Lower lobe of right lung (tissue), 2 donors: Measurements from ENCODE around the gene KRT72. TPM values are rescaled to one million over a fixed set of nuclear protein-coding genes. Genes with fewer than 3 reads are reported as not detected.

Experiments
- ATAC-seq, 2 donors: fragments of 200-7000 bp; cut with Tn5 transposase; one replicate each; pipeline ENCODE4 v1.9.1; 2020 to 2022; ENCODE audit warnings: mild to moderate bottlenecking in 2 of 2, moderate library complexity in 2 of 2
- DNase-seq: peaks from one replicate; pipeline ENCODE4 v3.0.0-alpha.2; 2020
- H3K27ac ChIP-seq: fragments of 200-600 bp; one replicate; pipeline ENCODE4 v1.8.0; 2022
- H3K27me3 ChIP-seq: fragments of 200-600 bp; one replicate; pipeline ENCODE4 v1.8.0; 2022; ENCODE audit warnings: low read depth
- H3K36me3 ChIP-seq: fragments of 200-600 bp; one replicate; pipeline ENCODE4 v1.8.0; 2022; ENCODE audit warnings: mild to moderate bottlenecking
- H3K4me1 ChIP-seq: fragments of 200-600 bp; one replicate; pipeline ENCODE4 v1.8.0; 2022
- H3K4me3 ChIP-seq: fragments of 200-600 bp; one replicate; pipeline ENCODE4 v1.8.0; 2022; ENCODE audit warnings: mild to moderate bottlenecking
- H3K9me3 ChIP-seq: fragments of 200-600 bp; one replicate; pipeline ENCODE4 v1.8.0; 2022
- intact Hi-C: fragments of 100-400 bp; cut with DNase I; formaldehyde crosslinking; loops from one replicate; pipeline ENCODE4 v1.11.0; 2022
- total RNA-seq: library from RNA; stranded (reverse); fragmentation: NEBNext Ultra II Directional; extraction: Animal tissue kit (Norgen Biotek cat#: 25700); gene quantifications from one replicate; pipeline ENCODE4 v1.2.1, GENCODE V29; 2021
- TF ChIP-seq, protein P1 (sequence below): fragments of 200-600 bp; IDR thresholded peaks from one replicate; pipeline ENCODE4 v1.8.0; 2022; ENCODE audit warnings: antibody characterized with exemption, mild to moderate bottlenecking
- donor health status: DM: no; HTN: yes; CAD: no; lungs with severe emphysema.

KRT72 gene
- total RNA-seq, 1 donor from 2014 or later = not detected

DNA sequence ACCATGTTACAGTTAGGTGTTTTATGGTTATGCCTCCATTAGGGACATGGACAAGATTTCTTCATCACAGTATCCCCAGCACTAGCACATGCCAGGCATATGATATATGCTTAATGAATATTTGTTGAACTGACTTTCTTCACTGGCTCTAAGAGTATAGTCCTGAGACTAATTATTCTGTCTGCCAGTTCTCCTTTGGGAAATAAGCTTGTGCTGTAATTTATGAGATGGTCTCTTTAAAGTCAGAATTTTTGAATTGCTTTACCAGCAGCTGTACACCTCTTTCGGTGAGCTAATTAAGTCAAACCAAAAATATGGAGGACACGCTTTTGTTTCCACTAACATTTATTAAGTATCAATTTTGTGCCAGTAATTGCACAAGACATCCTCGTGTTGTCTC lies 4.8 kb upstream of the KRT72 start:
- H3K27ac ChIP-seq = no peak overlapping the region
- no peaks in the 10 kb centered on the region for H3K9me3 ChIP-seq
- peaks cover 35% of the 10 kb centered on the region for H3K27me3 ChIP-seq
- H3K4me1 ChIP-seq = no peaks in the 10 kb centered on the region
- intact Hi-C loops = no loop called here
- DNase-seq (no peak), ATAC-seq (no peak)
- TF ChIP-seq, protein P1, sequence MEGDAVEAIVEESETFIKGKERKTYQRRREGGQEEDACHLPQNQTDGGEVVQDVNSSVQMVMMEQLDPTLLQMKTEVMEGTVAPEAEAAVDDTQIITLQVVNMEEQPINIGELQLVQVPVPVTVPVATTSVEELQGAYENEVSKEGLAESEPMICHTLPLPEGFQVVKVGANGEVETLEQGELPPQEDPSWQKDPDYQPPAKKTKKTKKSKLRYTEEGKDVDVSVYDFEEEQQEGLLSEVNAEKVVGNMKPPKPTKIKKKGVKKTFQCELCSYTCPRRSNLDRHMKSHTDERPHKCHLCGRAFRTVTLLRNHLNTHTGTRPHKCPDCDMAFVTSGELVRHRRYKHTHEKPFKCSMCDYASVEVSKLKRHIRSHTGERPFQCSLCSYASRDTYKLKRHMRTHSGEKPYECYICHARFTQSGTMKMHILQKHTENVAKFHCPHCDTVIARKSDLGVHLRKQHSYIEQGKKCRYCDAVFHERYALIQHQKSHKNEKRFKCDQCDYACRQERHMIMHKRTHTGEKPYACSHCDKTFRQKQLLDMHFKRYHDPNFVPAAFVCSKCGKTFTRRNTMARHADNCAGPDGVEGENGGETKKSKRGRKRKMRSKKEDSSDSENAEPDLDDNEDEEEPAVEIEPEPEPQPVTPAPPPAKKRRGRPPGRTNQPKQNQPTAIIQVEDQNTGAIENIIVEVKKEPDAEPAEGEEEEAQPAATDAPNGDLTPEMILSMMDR = no peak
- H3K4me3 ChIP-seq = no peak overlapping the region
- H3K36me3 ChIP-seq = no peaks in the 10 kb centered on the region

DNA sequence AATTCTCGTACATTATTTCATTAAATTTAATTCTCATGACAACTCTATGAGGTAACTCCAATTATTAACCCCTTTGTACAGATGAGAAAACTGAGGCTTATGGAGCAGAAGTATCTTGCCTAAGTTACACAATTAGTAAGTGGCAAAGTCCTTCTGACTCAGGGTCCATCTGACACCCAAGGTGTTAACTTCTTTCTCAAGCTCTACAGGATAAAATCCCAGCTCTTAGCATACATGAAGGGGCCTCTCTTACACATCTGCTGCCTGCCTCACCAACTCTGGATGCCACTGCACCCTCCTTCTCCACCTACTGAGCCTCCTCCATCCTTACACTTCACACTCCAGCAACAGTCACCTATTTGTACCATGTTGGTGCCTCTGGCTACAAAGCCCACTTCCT lies 4.3 kb upstream of the KRT72 start:
- no peak for ATAC-seq
- no peaks in the 10 kb centered on the region for H3K36me3 ChIP-seq
- no peak for DNase-seq
- H3K4me3 ChIP-seq = no peak overlapping the region
- TF ChIP-seq, protein P1 = no peak
- peaks cover 35% of the 10 kb centered on the region for H3K27me3 ChIP-seq
- intact Hi-C loops = no loop called here
- H3K4me1 ChIP-seq = no peaks in the 10 kb centered on the region
- no peak overlapping the region for H3K27ac ChIP-seq
- H3K9me3 ChIP-seq = no peaks in the 10 kb centered on the region

DNA sequence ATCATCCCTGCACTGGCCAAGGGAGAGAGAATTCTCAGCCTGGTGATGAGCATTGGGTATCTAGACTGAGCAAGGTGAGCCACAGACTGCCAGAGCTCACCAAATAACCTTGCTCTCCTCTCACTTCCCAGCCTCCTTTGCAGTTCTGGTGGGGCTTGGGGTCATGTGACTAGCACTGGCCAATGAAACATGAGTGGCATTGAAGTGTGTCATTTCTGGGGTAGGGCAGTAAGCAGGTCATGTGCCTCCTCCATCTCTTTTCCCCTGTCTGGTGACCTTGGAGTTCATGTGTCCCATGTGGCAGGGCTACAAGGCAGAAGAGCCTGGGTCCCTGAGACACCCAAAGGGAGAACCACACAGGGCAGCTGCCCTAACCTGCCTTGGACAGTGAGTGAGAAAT lies 3.6 kb upstream of the KRT72 start:
- H3K27ac ChIP-seq = no peak overlapping the region
- H3K4me3 ChIP-seq = no peak overlapping the region
- ATAC-seq = no peak
- TF ChIP-seq, protein P1 = no peak
- DNase-seq = no peak
- intact Hi-C loops = no loop called here
- H3K27me3 ChIP-seq = peaks cover 35% of the 10 kb centered on the region
- H3K36me3 ChIP-seq = no peaks in the 10 kb centered on the region
- no peaks in the 10 kb centered on the region for H3K9me3 ChIP-seq
- no peaks in the 10 kb centered on the region for H3K4me1 ChIP-seq

DNA sequence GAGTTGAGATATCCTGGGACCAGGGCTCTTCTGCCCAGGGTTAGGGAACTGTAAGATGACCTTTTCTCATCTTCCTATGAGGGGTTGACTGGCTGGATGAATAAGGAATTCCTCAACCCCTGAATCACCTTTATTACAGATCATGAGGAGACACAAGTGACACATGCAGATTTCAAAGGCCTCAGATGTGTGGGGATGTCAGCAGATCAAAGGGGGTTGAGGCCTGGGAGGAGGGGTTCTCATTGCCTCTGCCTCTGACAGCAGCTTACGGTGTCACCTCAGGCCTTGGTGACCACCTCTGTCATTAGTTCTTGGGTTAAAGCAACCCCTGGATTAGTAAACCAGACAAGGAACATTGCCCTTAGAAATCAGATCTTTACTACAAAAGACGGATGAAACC lies 2.1 kb upstream of the KRT72 start:
- H3K4me3 ChIP-seq = no peak overlapping the region
- H3K27me3 ChIP-seq = peaks cover 32% of the 10 kb centered on the region
- no peaks in the 10 kb centered on the region for H3K36me3 ChIP-seq
- ATAC-seq (no peak), DNase-seq (no peak)
- no peak overlapping the region for H3K27ac ChIP-seq
- no peaks in the 10 kb centered on the region for H3K9me3 ChIP-seq
- TF ChIP-seq, protein P1 = no peak
- intact Hi-C loops = no loop called here
- H3K4me1 ChIP-seq = no peaks in the 10 kb centered on the region

DNA sequence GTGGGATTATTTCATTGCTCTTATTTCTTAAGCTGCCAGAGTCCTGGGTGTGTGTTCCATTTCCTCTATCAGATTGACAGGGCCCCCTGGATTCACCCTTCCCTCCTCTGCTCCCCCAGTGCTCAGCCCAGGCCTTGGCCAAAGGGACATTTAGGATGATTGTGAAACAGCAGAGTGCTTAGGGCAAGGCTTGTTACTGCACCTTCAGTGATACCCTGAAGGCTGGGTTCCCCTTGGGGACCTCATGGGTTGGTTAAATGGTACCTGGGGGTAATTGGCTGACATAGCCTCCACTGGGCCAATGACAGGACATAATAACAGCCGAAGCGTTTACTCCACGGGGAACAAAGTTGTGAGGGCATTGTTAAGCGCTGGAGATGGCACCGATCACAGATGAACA lies 1.3 kb upstream of the KRT72 start:
- Histone ChIP-seq H3K4me1 (no peaks in the 10 kb centered on the region), H3K36me3 (no peaks in the 10 kb centered on the region), H3K9me3 (no peaks in the 10 kb centered on the region), H3K27ac (no peak overlapping the region), H3K27me3 (peaks cover 35% of the 10 kb centered on the region), H3K4me3 (no peak overlapping the region)
- no peak for DNase-seq
- intact Hi-C loops = no loop called here
- ATAC-seq = no peak
- TF ChIP-seq, protein P1 = no peak

DNA sequence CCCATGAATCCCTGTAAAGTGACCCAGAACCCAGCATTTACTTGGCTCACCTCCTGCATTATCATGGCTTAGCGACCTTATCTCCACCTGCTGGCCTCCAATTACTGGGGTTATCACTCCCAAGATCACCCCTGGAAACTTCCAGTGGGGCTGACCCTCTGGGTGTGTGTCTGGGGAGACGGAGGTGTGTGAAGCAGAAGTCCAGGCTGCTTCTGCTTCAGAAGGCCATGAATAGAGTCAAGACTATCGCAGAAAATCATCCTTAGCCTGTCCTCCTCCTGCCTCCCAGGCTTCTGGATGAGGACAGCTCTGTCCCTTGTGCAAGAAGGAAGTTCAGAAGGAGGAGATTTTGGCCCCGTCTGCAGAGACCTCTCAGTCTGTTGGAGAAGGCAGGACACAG lies 408 bp upstream of the KRT72 start:
- Histone ChIP-seq H3K4me1 (no peaks in the 10 kb centered on the region), H3K27me3 (peaks cover 35% of the 10 kb centered on the region), H3K27ac (no peak overlapping the region), H3K36me3 (no peaks in the 10 kb centered on the region), H3K9me3 (no peaks in the 10 kb centered on the region), H3K4me3 (no peak overlapping the region)
- ATAC-seq (no peak), DNase-seq (no peak)
- TF ChIP-seq, protein P1 = no peak
- intact Hi-C loops = no loop called here
